MM.1S (cell line): ENCODE data around the gene FOXP1.

Experiments used
- DNase-seq: peaks from one replicate; pipeline ENCODE4 v3.0.0-alpha.2; 2015
- H2AFZ ChIP-seq: fragments of 300-600 bp; sonication (generic); 2 replicates; pipeline ENCODE4 v1.6.0; 2016; ENCODE audit warnings: antibody characterized with exemption, low read length
- H3F3A ChIP-seq: fragments of 300-600 bp; sonication (generic); 2 replicates; pipeline ENCODE4 v1.6.1; 2016; ENCODE audit warnings: mild to moderate bottlenecking, antibody characterized with exemption, low read length, moderate library complexity, mixed read lengths; ENCODE audit not compliant: insufficient read depth
- H3K27ac ChIP-seq: fragments of 300-600 bp; sonication (generic); 2 replicates; pipeline ENCODE4 v1.5.1; 2016; ENCODE audit warnings: mild to moderate bottlenecking, low read length
- H3K27me3 ChIP-seq: fragments of 300-600 bp; sonication (generic); replicated peaks from 2 replicates; pipeline ENCODE4 v1.6.0; 2016; ENCODE audit warnings: low read length; ENCODE audit not compliant: insufficient read depth
- H3K36me3 ChIP-seq: fragments of 300-600 bp; sonication (generic); replicated peaks from 2 replicates; pipeline ENCODE4 v1.6.1; 2016; ENCODE audit warnings: mild to moderate bottlenecking, low read length, mixed read lengths; ENCODE audit not compliant: insufficient read depth
- H3K4me1 ChIP-seq: fragments of 300-600 bp; sonication (generic); 2 replicates; pipeline ENCODE4 v1.6.1; 2016; ENCODE audit warnings: low read length, mixed read lengths
- H3K4me2 ChIP-seq: fragments of 300-600 bp; sonication (generic); 2 replicates; pipeline ENCODE4 v1.6.0; 2016; ENCODE audit warnings: low read depth, low read length
- H3K4me3 ChIP-seq: fragments of 300-600 bp; sonication (generic); 2 replicates; pipeline ENCODE4 v1.5.1; 2016; ENCODE audit warnings: low read length, mixed read lengths
- H3K79me2 ChIP-seq: fragments of 300-600 bp; sonication (generic); 2 replicates; pipeline ENCODE4 v1.6.1; 2016; ENCODE audit warnings: mixed run types, low read length, mixed read lengths
- H3K9ac ChIP-seq: fragments of 300-600 bp; sonication (generic); 2 replicates; pipeline ENCODE4 v1.6.1; 2016; ENCODE audit warnings: low read length, mixed read lengths
- H3K9me2 ChIP-seq: fragments of 300-600 bp; sonication (generic); replicated peaks from 2 replicates; pipeline ENCODE4 v1.6.1; 2016; ENCODE audit warnings: mild to moderate bottlenecking, low read length, mixed read lengths; ENCODE audit not compliant: insufficient read depth
- H3K9me3 ChIP-seq: fragments of 300-600 bp; sonication (generic); replicated peaks from 2 replicates; pipeline ENCODE4 v1.6.1; 2016; ENCODE audit warnings: mild to moderate bottlenecking, low read length, mixed read lengths; ENCODE audit not compliant: insufficient read depth
- H4K20me1 ChIP-seq: fragments of 300-600 bp; sonication (generic); 2 replicates; pipeline ENCODE4 v1.6.1; 2016; ENCODE audit warnings: mild to moderate bottlenecking, low read length, moderate library complexity, mixed read lengths; ENCODE audit not compliant: insufficient read depth
- EZH2 ChIP-seq: fragments of 300-600 bp; sonication (generic); optimal IDR thresholded peaks from 2 replicates; pipeline ENCODE3; 2017; ENCODE audit warnings: low read depth, mild to moderate bottlenecking, antibody characterized with exemption, low read length, mixed read lengths
- EZH2phosphoT487 ChIP-seq: fragments of 300-600 bp; sonication (generic); IDR thresholded peaks from 2 replicates; pipeline ENCODE4 v1.6.1; 2018; ENCODE audit warnings: antibody characterized with exemption, low read length
- TF ChIP-seq, protein P1 (sequence below): fragments of 300-600 bp; sonication (generic); IDR thresholded peaks from 2 replicates; pipeline ENCODE4 v1.5.1; 2016; ENCODE audit warnings: antibody characterized with exemption, low read length, mixed read lengths

FOXP1 gene

GRCh38 chr3:71489315-71489761 lies 94.2 kb downstream of the FOXP1 start:
- TF ChIP-seq EZH2phosphoT487 (no peak), EZH2 (no peak)
- TF ChIP-seq, protein P1, sequence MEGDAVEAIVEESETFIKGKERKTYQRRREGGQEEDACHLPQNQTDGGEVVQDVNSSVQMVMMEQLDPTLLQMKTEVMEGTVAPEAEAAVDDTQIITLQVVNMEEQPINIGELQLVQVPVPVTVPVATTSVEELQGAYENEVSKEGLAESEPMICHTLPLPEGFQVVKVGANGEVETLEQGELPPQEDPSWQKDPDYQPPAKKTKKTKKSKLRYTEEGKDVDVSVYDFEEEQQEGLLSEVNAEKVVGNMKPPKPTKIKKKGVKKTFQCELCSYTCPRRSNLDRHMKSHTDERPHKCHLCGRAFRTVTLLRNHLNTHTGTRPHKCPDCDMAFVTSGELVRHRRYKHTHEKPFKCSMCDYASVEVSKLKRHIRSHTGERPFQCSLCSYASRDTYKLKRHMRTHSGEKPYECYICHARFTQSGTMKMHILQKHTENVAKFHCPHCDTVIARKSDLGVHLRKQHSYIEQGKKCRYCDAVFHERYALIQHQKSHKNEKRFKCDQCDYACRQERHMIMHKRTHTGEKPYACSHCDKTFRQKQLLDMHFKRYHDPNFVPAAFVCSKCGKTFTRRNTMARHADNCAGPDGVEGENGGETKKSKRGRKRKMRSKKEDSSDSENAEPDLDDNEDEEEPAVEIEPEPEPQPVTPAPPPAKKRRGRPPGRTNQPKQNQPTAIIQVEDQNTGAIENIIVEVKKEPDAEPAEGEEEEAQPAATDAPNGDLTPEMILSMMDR, result no peak
- Histone ChIP-seq H3K27ac (no peak overlapping the region), H3K79me2 (no peaks in the 10 kb centered on the region), H3K4me1 (no peaks in the 10 kb centered on the region), H2AFZ (no peak overlapping the region), H3K27me3 (no peaks in the 10 kb centered on the region), H3K9me2 (no peaks in the 10 kb centered on the region), H4K20me1 (no peaks in the 10 kb centered on the region), H3K4me2 (no peak overlapping the region), H3F3A (no peaks in the 10 kb centered on the region), H3K36me3 (no peaks in the 10 kb centered on the region), H3K4me3 (no peak overlapping the region), H3K9ac (no peak overlapping the region), H3K9me3 (no peaks in the 10 kb centered on the region)
- DNase-seq, result no peak

- Histone ChIP-seq H3K36me3 (no peaks in the 10 kb centered on the region), H2AFZ (no peak overlapping the region), H3K9ac (no peak overlapping the region), H3K4me3 (no peak overlapping the region), H3K79me2 (no peaks in the 10 kb centered on the region), H4K20me1 (no peaks in the 10 kb centered on the region), H3K4me1 (no peaks in the 10 kb centered on the region), H3K27me3 (no peaks in the 10 kb centered on the region), H3K9me2 (no peaks in the 10 kb centered on the region), H3K27ac (no peak overlapping the region), H3K4me2 (no peak overlapping the region), H3K9me3 (no peaks in the 10 kb centered on the region), H3F3A (no peaks in the 10 kb centered on the region)
- no peak for DNase-seq
- TF ChIP-seq EZH2phosphoT487 (no peak), EZH2 (no peak)
- TF ChIP-seq, protein P1, result no peak
Measured at GRCh38 chr3:71488882-71489281, 94.6 kb downstream of the FOXP1 start.

- Histone ChIP-seq H3K4me2 (no peak overlapping the region), H3K79me2 (no peaks in the 10 kb centered on the region), H3K27ac (no peak overlapping the region), H4K20me1 (no peaks in the 10 kb centered on the region), H3K4me1 (no peaks in the 10 kb centered on the region), H3F3A (no peaks in the 10 kb centered on the region), H3K27me3 (no peaks in the 10 kb centered on the region), H3K4me3 (no peak overlapping the region), H2AFZ (no peak overlapping the region), H3K36me3 (no peaks in the 10 kb centered on the region), H3K9me2 (no peaks in the 10 kb centered on the region), H3K9ac (no peak overlapping the region), H3K9me3 (no peaks in the 10 kb centered on the region)
- no peak for DNase-seq
- TF ChIP-seq EZH2 (no peak), EZH2phosphoT487 (no peak)
- TF ChIP-seq, protein P1, result no peak
Measured at GRCh38 chr3:71488391-71488809, 95.1 kb downstream of the FOXP1 start.
